ENCODE data around the gene TNNT1.

Gene TNNT1

GRCh38 chr19:55161571-55162322, 12.7 kb upstream of the TNNT1 start:
- DNase-seq (ENCODE audit: low read depth, low spot score): no peak
- CTCF ChIA-PET: interaction anchor here (2.0 to 2.8 kb wide), 2 partner anchors 21 to 32 kb away, joined by 5 to 29 read pairs; no protein-coding TSS in a partner anchor
- H3K4me3 ChIP-seq (ENCODE audit: low read depth, low read length): no peak overlapping the region
- no peak for TF ChIP-seq CTCF (IDR thresholded peaks at IDR 0.05; ENCODE audit: insufficient read depth, low read length, missing control alignments)
- POLR2A ChIA-PET: no interaction called here

DNA sequence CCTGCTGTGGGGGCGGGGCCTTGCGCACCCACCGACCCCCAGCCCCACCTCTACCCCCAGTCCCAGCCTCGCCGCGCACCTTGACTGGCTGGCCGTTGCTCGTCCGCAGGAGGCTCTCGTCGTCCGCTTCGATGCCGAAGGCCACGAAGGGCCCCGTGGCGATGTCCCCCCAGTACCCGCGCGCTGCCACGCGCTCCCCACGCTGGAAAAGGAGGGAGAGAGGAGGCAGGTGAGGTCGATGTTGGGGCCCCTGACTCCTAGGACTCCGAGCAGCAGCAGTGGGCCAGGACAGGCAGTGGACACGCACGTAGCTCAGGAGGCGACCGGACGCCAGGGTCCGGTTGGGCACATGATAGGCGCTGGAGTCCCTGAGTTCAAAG, 12.0 kb upstream of the TNNT1 start:
- no peak overlapping the region for H3K4me3 ChIP-seq (ENCODE audit: low read depth, low read length)
- no peak for DNase-seq (ENCODE audit: low read depth, low spot score)
- TF ChIP-seq CTCF (IDR thresholded peaks at IDR 0.05; ENCODE audit: insufficient read depth, low read length, missing control alignments): no peak
- ChIA-PET CTCF (interaction anchor here (0.7 to 3.8 kb wide), 21 partner anchors 9 to 682 kb away, joined by 3 to 32 read pairs (median 5); partner anchors contain the start of gene TNNT1), POLR2A (interaction anchor here (1.2 kb wide), 1 partner anchor 55 kb away, joined by 3 read pairs; no protein-coding TSS in a partner anchor)

DNA sequence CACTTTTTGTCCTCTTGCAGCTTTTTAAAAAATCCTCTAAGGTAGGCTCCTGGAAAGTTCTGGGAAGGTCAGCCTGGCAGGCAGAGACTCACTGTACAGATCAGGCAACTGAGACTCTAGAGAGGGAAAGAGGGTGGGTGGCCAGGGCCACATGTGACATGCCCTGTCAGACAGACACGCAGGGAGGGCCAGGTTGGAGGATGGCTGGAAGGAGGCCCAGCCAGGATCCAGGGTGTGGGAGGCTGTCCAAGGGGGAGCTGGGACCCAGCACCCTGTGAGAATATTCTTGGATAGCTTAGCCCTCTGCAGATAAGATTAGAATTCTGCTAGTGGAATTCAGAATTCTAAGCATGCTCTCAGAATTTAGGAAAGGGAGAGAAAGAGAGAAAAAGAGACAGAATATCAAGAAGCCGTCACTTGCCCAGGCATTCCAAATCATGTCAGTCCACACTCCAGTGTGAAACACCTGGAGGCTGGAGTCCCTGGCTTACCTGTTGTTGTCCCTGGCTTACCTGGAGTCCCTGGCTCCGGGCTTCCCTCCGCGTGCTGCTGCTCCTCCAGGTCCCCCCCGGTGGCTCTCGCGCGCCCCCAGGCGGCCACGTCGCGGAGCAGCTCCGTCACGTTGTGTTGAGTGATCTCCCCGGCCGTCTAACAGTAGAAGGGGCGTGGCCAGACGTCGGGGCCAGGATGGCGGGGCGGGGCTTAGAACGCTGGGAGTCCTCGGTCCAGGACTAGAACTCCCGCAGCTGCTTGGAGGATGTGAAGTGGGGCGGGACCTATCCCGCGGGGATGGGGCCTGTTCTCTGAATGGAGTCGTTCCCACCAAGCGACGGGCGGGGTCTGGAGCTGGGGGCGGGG, 11.4 kb upstream of the TNNT1 start:
- POLR2A ChIA-PET: interaction anchor here (0.6 to 1.2 kb wide), 2 partner anchors 56 to 196 kb away, joined by 3 read pairs; no protein-coding TSS in a partner anchor
- CTCF ChIA-PET: interaction anchor here (0.6 to 3.8 kb wide), 32 partner anchors 8 to 681 kb away, joined by 3 to 32 read pairs (median 4); partner anchors contain the start of genes IL11 and TNNT1
- no peak for DNase-seq (ENCODE audit: low read depth, low spot score)
- no peak overlapping the region for H3K4me3 ChIP-seq (ENCODE audit: low read depth, low read length)
- peak; percentile 96 for TF ChIP-seq CTCF (IDR thresholded peaks at IDR 0.05; ENCODE audit: insufficient read depth, low read length, missing control alignments)

GRCh38 chr19:55158848-55159749, 10.1 kb upstream of the TNNT1 start:
- H3K4me3 ChIP-seq (ENCODE audit: low read depth, low read length): no peak overlapping the region
- ChIA-PET POLR2A (interaction anchor here (0.9 kb wide), 1 partner anchor 248 kb away, joined by 4 read pairs; the partner anchor contains the start of gene UBE2S), CTCF (interaction anchor here (0.7 to 3.8 kb wide), 20 partner anchors 8 to 686 kb away, joined by 3 to 32 read pairs (median 4); partner anchors contain the start of genes CDC42EP5 and IL11)
- TF ChIP-seq CTCF (IDR thresholded peaks at IDR 0.05; ENCODE audit: insufficient read depth, low read length, missing control alignments): no peak
- no peak for DNase-seq (ENCODE audit: low read depth, low spot score)

DNA sequence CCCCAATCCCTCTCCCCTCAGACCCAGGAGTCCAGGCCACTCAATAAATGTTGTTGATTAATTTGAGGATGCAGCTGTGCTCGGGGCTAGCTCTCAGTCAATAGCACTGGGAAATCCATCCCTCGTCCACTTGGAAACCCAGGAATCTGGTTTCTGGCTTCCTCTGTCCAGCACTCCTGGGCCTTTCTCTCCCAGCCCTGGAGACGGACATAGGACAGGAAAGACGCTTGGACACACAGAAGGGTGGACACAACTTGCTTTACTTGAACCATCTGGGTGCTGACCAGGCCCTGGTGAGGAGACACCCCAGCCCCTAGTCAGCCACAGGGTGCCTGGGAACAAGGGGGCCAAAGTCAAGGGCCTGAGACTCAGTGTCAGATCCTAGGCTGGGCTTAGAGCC, 9.4 kb upstream of the TNNT1 start:
- no peak for TF ChIP-seq CTCF (IDR thresholded peaks at IDR 0.05; ENCODE audit: insufficient read depth, low read length, missing control alignments)

More for the DNA sequence above, 9.4 kb upstream of the TNNT1 start:
- DNase-seq (ENCODE audit: low read depth, low spot score): no peak
- H3K4me3 ChIP-seq (ENCODE audit: low read depth, low read length): no peak overlapping the region
- ChIA-PET POLR2A (no interaction called here), CTCF (interaction anchor here (1.0 to 3.8 kb wide), 5 partner anchors 12 to 259 kb away, joined by 3 to 32 read pairs (median 14); no protein-coding TSS in a partner anchor)

Data from AG04449 (cell line).